Right lobe of liver (tissue), 6 donors: ENCODE measurements around the gene LY6G6D. TPM values are rescaled to one million over a fixed set of nuclear protein-coding genes. Genes with fewer than 3 reads are reported as not detected.

ENCODE experiments used
- ATAC-seq, 4 donors: fragments of 200-7000 bp; cut with Tn5 transposase; one replicate each; pipeline ENCODE4 v1.9.1; 2020; ENCODE audit warnings: mild to moderate bottlenecking in 4 of 4, moderate library complexity in 4 of 4
- DNase-seq, 3 donors: peaks; one replicate each; pipeline ENCODE4 v3.0.0-alpha.2; 2020
- H3K27ac ChIP-seq, 3 donors: fragments of 200-600 bp; one replicate each; pipeline ENCODE4 v1.8.0; 2022
- H3K27me3 ChIP-seq, 2 donors: fragments of 200-600 bp; one replicate each; pipeline ENCODE4 v1.8.0; 2022
- H3K36me3 ChIP-seq, 4 donors: fragments of 200-600 bp; sonication (generic) in 1 of 4; one replicate each; pipeline versions ENCODE4 v1.5.1 to v1.8.0; 2017 to 2022; ENCODE audit warnings: control low read depth in 1 of 4
- H3K4me1 ChIP-seq, 4 donors: fragments of 200-600 bp; sonication (generic) in 1 of 4; one replicate each; pipeline versions ENCODE4 v1.5.1 to v1.8.0; 2017 to 2022; ENCODE audit warnings: control low read depth in 1 of 4
- H3K4me3 ChIP-seq, 3 donors: fragments of 200-600 bp; one replicate each; pipeline ENCODE4 v1.8.0; 2022
- H3K9me3 ChIP-seq, 4 donors: fragments of 200-600 bp; sonication (generic) in 1 of 4; one replicate each; pipeline versions ENCODE4 v1.5.1 to v1.8.0; 2017 to 2022; ENCODE audit warnings: control low read depth in 1 of 4
- POLR2A ChIP-seq: fragments of 450-650 bp; IDR thresholded peaks from one replicate; pipeline ENCODE4 v1.6.1; 2017; ENCODE audit warnings: antibody characterized with exemption, mild to moderate bottlenecking
- WGBS: methylation state at CpG from one replicate; pipeline ENCODE4 v1.1.6; 2018; ENCODE audit warnings: low coverage, low lambda C conversion rate; ENCODE audit not compliant: insufficient coverage; ENCODE audit errors: missing lambda C conversion rate; 5-methylcytosine and 5-hydroxymethylcytosine counted together
- intact Hi-C, 2 donors: fragments of 100-400 bp; cut with DNase I; formaldehyde crosslinking; loops; one replicate each; pipeline versions ENCODE4 v1.11.2 to v1.14.1; 2022
- total RNA-seq, 6 experiments: library from RNA; depleted of rRNA in 2 of 6; stranded (reverse); fragments of >200 nt in 2 of 6; fragmentation: NEBNext Ultra II Directional in 3 of 6; extraction: Animal tissue kit (Norgen Biotek cat#: 25700) in 3 of 6; gene quantifications; one replicate each; pipeline versions ENCODE4 v1.1.0 to v1.2.4, GENCODE V29; 2016 to 2023
- TF ChIP-seq, protein P1 (sequence below), 4 donors: fragments of 200-600 bp in 3 of 4; fragments of 450-650 bp in 1 of 4; IDR thresholded peaks; one replicate each; pipeline versions ENCODE4 v1.5.1 to v1.8.0; 2016 to 2022; ENCODE audit warnings: antibody characterized with exemption in 4 of 4, mild to moderate bottlenecking in 2 of 4
- donor health status: DM: no; HTN: yes; CAD: no.
- donor health status: DM: no; HTN: no; CAD: no.
- donor health status: DM: no; HTN: no; CAD: no.
- donor health status: DM: no; HTN: yes; CAD: no.
- donor health status: DM: no; HTN: yes; CAD: no.

LY6G6D gene
- total RNA-seq, 6 experiments from 2014 or later = not detected

DNA sequence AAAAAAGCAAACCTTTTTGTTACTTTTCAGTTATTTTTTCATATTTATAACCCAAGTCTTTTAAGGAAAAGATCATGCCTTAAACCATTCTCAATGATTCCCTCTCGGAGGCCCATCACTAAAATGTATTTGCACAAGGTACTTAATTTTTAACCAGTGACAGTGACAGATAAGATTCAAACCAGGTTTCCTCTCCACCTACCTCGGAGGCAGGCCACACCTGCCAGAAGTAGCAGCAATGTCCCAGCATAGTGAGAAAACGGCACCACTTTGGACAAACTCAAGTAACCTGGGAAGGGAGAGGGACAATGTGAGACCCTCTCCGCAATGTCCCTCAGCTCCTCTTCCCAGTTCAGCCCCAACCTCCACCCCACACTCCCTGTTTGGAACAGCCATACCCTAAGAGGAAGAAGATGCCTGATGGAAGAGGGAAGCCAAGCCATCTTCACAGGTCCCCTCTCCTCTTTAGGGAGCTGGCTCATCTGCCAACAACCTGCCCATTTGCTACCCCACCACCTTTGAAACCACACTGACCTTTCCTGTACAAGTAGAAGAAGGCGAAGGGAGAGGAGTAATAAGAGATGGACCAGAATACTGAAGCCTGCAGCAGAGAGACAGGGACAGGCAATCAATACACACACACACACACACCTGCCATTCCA is 14.3 kb upstream of the LY6G6D start:
- Histone ChIP-seq H3K27me3 (no peaks in the 10 kb centered on the region), H3K4me1 (peaks cover 0 to 21% (median 11%) of the 10 kb centered on the region in 4 donors), H3K27ac (no peak overlapping the region), H3K9me3 (no peaks in the 10 kb centered on the region), H3K36me3 (peaks cover 0 to 29% (median 2%) of the 10 kb centered on the region in 4 donors), H3K4me3 (no peak overlapping the region)
- DNase-seq (no peak), ATAC-seq (no peak)
- 47% methylated on average over 4 of the region's 5 CpGs for WGBS
- no peak for TF ChIP-seq POLR2A
- intact Hi-C loops = no loop called here

DNA sequence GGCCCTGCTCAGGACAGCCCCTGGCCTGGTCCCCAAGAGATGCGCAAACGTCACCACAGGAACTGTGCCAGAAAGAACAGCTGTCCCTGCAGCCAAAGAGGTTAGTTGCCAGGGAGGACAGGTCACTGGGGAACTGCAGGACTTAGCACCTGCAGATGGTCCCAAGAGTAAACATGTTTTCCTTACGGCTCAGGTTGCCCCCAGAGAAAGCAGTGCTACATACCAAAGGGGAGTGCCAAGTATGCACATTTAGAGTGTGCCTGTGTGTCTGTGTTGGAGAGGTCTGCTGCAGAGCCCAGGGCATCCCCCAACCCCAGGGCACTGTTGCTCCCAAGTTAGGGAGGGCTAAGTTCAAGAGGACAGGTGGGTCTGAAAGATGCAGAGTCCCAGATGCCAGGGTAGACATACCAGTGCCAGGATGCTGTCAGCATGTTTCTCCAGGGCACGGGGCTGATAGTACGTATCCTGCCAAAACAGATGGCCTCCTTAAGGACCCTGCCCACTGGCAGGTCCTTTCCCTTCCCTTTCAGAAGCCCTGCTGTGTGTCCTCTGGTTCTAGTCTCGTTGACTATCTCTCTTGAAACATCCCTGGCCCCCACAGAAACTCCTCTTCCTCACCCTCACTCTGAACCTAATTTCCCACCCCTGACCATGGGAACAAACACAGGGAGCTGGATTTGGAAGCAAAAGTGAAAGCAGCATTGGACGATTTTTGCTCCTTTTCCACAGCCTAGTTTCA is 13.3 kb upstream of the LY6G6D start:
- peaks cover 0 to 21% (median 2%) of the 10 kb centered on the region in 4 donors for H3K36me3 ChIP-seq
- 2% methylated on average over 3 of the region's 7 CpGs for WGBS
- H3K4me1 ChIP-seq = peaks cover 0 to 21% (median 11%) of the 10 kb centered on the region in 4 donors
- H3K27ac ChIP-seq = peak overlapping the region; percentile 95 to 98 (median 97)
- H3K9me3 ChIP-seq = no peaks in the 10 kb centered on the region
- intact Hi-C loops = no loop called here
- H3K27me3 ChIP-seq = no peaks in the 10 kb centered on the region
- TF ChIP-seq, protein P1, sequence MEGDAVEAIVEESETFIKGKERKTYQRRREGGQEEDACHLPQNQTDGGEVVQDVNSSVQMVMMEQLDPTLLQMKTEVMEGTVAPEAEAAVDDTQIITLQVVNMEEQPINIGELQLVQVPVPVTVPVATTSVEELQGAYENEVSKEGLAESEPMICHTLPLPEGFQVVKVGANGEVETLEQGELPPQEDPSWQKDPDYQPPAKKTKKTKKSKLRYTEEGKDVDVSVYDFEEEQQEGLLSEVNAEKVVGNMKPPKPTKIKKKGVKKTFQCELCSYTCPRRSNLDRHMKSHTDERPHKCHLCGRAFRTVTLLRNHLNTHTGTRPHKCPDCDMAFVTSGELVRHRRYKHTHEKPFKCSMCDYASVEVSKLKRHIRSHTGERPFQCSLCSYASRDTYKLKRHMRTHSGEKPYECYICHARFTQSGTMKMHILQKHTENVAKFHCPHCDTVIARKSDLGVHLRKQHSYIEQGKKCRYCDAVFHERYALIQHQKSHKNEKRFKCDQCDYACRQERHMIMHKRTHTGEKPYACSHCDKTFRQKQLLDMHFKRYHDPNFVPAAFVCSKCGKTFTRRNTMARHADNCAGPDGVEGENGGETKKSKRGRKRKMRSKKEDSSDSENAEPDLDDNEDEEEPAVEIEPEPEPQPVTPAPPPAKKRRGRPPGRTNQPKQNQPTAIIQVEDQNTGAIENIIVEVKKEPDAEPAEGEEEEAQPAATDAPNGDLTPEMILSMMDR (IDR thresholded peaks at IDR 0.05) = no peak
- no peak for TF ChIP-seq POLR2A
- DNase-seq = peak; percentile 58 to 76 (median 69)
- peak in 2 of 4 donors; percentile 15 to 24 for ATAC-seq
- H3K4me3 ChIP-seq = peak overlapping the region; percentile 71 to 80 (median 77)

DNA sequence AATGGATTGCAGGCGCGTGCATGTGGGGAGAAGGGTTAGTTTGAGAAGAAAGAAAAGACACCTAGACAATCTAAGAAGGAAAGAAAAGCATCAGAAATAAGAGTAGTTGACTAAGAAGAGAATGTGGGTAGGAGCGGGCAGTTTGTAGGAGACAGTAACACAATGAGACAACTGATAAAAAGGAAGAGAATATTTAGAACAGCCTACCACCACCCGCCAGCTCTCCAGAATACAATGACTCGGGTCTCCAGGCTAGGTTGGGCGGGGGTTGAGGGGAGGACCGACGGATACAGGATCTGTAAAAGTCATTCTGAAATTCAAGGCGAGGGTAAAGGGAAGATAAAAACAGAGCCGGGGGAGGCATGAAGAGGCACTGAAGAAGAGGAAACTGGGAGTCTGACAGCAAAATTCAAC is 12.7 kb upstream of the LY6G6D start:
- TF ChIP-seq POLR2A = no peak
- TF ChIP-seq, protein P1 (IDR thresholded peaks at IDR 0.05) = no peak
- Histone ChIP-seq H3K36me3 (peaks cover 0 to 20% (median 2%) of the 10 kb centered on the region in 4 donors), H3K9me3 (no peaks in the 10 kb centered on the region), H3K27me3 (no peaks in the 10 kb centered on the region), H3K27ac (peak overlapping the region; percentile 95 to 98 (median 97)), H3K4me3 (peak overlapping the region; percentile 71 to 80 (median 77)), H3K4me1 (peaks cover 0 to 21% (median 11%) of the 10 kb centered on the region in 4 donors)
- ATAC-seq = peak; percentile 1 to 6 (median 4)
- intact Hi-C loops = no loop called here
- DNase-seq = no peak
- WGBS = under 1% methylated on average over 10 of the region's 10 CpGs

DNA sequence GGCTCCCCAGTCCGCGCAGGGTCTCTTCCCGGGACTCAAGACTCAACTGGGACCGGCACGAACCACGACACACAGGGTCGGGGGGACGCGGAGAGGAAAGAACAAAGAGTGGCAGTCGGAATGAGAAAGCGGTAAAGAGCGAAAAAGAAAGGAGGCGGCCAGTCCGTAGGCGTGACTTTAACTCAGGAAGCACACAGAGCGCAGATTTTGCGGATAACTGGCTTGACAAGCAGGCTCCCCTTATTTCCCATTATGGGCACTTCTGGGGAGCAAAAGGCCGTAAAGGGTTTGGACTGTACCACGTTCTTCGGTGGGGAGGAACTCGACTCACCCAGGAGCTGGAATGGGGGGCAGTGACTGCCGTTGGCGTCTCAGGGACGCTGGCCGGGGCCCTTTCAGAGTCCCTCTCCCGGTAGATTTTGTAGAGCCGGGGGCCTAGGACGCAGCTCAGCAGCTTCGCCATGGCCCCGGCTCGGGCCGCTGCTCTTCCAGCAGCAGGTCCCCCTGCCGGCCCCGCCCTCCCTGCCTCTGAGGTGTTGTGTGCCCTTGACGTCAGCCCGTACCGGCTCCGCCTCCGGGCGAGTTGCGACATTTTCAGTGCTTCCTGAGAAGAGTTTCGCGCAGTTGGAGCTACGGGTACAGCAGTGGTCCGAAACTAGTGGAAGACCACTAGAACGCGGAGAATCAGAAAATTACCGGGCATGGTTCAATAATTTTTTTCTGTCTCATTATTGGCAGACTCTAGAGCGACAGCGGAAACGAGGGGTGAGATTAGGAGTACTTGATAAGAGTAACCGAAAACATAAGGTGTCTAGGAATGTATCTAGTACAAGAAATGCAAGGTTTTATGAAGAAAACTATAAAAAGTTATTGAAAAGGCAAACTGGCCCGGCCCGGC is 12.1 kb upstream of the LY6G6D start, which contains the start of gene ABHD16A:
TSS of gene ABHD16A (minus strand) at position 506 of the 898 bp plus-strand sequence. CDS start at position 463, 43 bp downstream.
- peaks cover 0 to 21% (median 11%) of the 10 kb centered on the region in 4 donors for H3K4me1 ChIP-seq
- no peaks in the 10 kb centered on the region for H3K9me3 ChIP-seq
- ATAC-seq (peak; percentile 97), DNase-seq (peak; percentile 99)
- H3K27ac ChIP-seq = peak within 1 kb of the TSS; percentile 95 to 98 (median 97)
- H3K36me3 ChIP-seq = peaks cover 0 to 20% (median 0%) of the 10 kb centered on the region in 4 donors
- H3K27me3 ChIP-seq = no peaks in the 10 kb centered on the region
- WGBS = under 1% methylated on average over 42 of the region's 54 CpGs
- peak within 1 kb of the TSS; percentile 71 to 80 (median 77) for H3K4me3 ChIP-seq
- TF ChIP-seq POLR2A = peak; percentile 98
- TF ChIP-seq, protein P1 (IDR thresholded peaks at IDR 0.05) = peak in 2 of 4 donors; percentile 10 to 21
- intact Hi-C loops = no loop called here
